ENCODE data around the gene TMEM109. TPM values are rescaled to one million over a fixed set of nuclear protein-coding genes. Genes with fewer than 3 reads are reported as not detected.

TMEM109 gene
- total RNA-seq, 1 donor from 2014 or later: 7.6 TPM

DNA sequence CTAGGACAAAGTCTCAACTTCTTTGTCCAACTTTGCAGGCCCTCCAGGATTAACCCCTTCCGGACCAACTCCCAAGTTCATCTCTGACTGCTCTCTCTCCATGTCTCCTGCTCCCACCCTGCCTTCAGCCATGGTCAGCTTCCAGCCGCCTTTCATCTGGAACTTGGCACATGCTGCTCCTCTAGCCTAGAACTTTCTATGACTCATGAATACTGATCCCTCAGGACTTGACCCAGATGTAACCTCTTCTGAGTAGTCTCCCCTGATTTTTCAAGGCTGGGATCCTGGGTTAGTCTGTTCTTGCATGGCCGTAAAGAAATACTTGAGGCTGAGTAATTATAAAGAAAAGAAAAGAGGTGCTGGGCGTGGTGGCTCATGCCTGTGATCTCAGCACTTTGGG lies 43.2 kb downstream of the TMEM109 start:
- TF ChIP-seq, protein P1, sequence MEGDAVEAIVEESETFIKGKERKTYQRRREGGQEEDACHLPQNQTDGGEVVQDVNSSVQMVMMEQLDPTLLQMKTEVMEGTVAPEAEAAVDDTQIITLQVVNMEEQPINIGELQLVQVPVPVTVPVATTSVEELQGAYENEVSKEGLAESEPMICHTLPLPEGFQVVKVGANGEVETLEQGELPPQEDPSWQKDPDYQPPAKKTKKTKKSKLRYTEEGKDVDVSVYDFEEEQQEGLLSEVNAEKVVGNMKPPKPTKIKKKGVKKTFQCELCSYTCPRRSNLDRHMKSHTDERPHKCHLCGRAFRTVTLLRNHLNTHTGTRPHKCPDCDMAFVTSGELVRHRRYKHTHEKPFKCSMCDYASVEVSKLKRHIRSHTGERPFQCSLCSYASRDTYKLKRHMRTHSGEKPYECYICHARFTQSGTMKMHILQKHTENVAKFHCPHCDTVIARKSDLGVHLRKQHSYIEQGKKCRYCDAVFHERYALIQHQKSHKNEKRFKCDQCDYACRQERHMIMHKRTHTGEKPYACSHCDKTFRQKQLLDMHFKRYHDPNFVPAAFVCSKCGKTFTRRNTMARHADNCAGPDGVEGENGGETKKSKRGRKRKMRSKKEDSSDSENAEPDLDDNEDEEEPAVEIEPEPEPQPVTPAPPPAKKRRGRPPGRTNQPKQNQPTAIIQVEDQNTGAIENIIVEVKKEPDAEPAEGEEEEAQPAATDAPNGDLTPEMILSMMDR (IDR thresholded peaks at IDR 0.05; ENCODE audit: insufficient read depth, low read length, severe bottlenecking): no peak
- H3K4me3 ChIP-seq (ENCODE audit: low read depth, low read length): no peak overlapping the region
- no peaks in the 10 kb centered on the region for H3K36me3 ChIP-seq (ENCODE audit: control insufficient read depth, insufficient read depth, low read length)
- DNase-seq (ENCODE audit: low read depth): peak; percentile 45
- no peak for FAIRE-seq
- no peaks in the 10 kb centered on the region for H3K27me3 ChIP-seq (ENCODE audit: control insufficient read depth, insufficient read depth, low read length)

GRCh38 chr11:60959431-60959830 lies 45.5 kb downstream of the TMEM109 start:
- TF ChIP-seq, protein P1 (IDR thresholded peaks at IDR 0.05; ENCODE audit: insufficient read depth, low read length, severe bottlenecking): no peak
- no peak for FAIRE-seq
- Histone ChIP-seq H3K4me3 (ENCODE audit: low read depth, low read length) (no peak overlapping the region), H3K36me3 (ENCODE audit: control insufficient read depth, insufficient read depth, low read length) (no peaks in the 10 kb centered on the region), H3K27me3 (ENCODE audit: control insufficient read depth, insufficient read depth, low read length) (no peaks in the 10 kb centered on the region)
- DNase-seq (ENCODE audit: low read depth): no peak

DNA sequence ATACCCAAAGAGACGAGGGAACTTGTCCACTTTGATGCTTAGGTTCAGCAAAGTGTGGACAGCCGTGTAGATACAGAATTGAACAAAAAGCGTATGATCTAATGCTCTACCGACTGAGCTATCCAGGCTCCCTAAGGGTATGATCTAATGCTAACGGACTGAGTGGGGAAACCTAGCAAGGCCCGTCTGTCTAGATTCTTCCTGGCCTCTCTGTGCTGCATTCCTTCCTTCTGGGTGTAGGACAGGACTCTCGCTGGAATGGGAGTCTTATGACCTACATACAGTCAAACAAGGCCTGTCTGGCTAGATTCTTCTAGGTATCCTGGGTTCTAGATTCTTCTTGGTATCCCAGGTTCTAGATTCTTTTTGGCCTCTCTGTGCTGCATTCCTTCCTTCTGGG lies 46.4 kb downstream of the TMEM109 start:
- FAIRE-seq (no peak), DNase-seq (ENCODE audit: low read depth) (no peak)
- Histone ChIP-seq H3K36me3 (ENCODE audit: control insufficient read depth, insufficient read depth, low read length) (no peaks in the 10 kb centered on the region), H3K4me3 (ENCODE audit: low read depth, low read length) (no peak overlapping the region), H3K27me3 (ENCODE audit: control insufficient read depth, insufficient read depth, low read length) (no peaks in the 10 kb centered on the region)
- TF ChIP-seq, protein P1 (IDR thresholded peaks at IDR 0.05; ENCODE audit: insufficient read depth, low read length, severe bottlenecking): no peak

GRCh38 chr11:60964801-60965200 lies 50.8 kb downstream of the TMEM109 start:
- no peaks in the 10 kb centered on the region for H3K36me3 ChIP-seq (ENCODE audit: control insufficient read depth, insufficient read depth, low read length)
- TF ChIP-seq, protein P1 (IDR thresholded peaks at IDR 0.05; ENCODE audit: insufficient read depth, low read length, severe bottlenecking): no peak
- peaks cover 2% of the 10 kb centered on the region for H3K27me3 ChIP-seq (ENCODE audit: control insufficient read depth, insufficient read depth, low read length)
- DNase-seq (ENCODE audit: low read depth) (no peak), FAIRE-seq (no peak)
- no peak overlapping the region for H3K4me3 ChIP-seq (ENCODE audit: low read depth, low read length)

- H3K27me3 ChIP-seq (ENCODE audit: control insufficient read depth, insufficient read depth, low read length): peaks cover 2% of the 10 kb centered on the region
- TF ChIP-seq, protein P1 (IDR thresholded peaks at IDR 0.05; ENCODE audit: insufficient read depth, low read length, severe bottlenecking): no peak
- H3K36me3 ChIP-seq (ENCODE audit: control insufficient read depth, insufficient read depth, low read length): no peaks in the 10 kb centered on the region
- no peak for DNase-seq (ENCODE audit: low read depth)
- no peak for FAIRE-seq
- no peak overlapping the region for H3K4me3 ChIP-seq (ENCODE audit: low read depth, low read length)
Measured at GRCh38 chr11:60966890-60967289, 52.9 kb downstream of the TMEM109 start.

- TF ChIP-seq, protein P1 (IDR thresholded peaks at IDR 0.05; ENCODE audit: insufficient read depth, low read length, severe bottlenecking): no peak
Measured at GRCh38 chr11:60968223-60968622, 54.3 kb downstream of the TMEM109 start.

More at GRCh38 chr11:60968223-60968622, 54.3 kb downstream of the TMEM109 start:
- DNase-seq (ENCODE audit: low read depth) (no peak), FAIRE-seq (no peak)
- no peak overlapping the region for H3K4me3 ChIP-seq (ENCODE audit: low read depth, low read length)
- no peaks in the 10 kb centered on the region for H3K36me3 ChIP-seq (ENCODE audit: control insufficient read depth, insufficient read depth, low read length)
- H3K27me3 ChIP-seq (ENCODE audit: control insufficient read depth, insufficient read depth, low read length): peaks cover 2% of the 10 kb centered on the region

Data from bronchial epithelial cell (primary cell).